HG02885 (cell line): ENCODE data around the gene HELB.

Experiments
- ATAC-seq: cut with Tn5 transposase; IDR thresholded peaks from one replicate; pipeline ENCODE4 v1.9.1; 2021; ENCODE audit warnings: mild to moderate bottlenecking; ENCODE audit not compliant: unreplicated experiment, poor library complexity

HELB gene

DNA sequence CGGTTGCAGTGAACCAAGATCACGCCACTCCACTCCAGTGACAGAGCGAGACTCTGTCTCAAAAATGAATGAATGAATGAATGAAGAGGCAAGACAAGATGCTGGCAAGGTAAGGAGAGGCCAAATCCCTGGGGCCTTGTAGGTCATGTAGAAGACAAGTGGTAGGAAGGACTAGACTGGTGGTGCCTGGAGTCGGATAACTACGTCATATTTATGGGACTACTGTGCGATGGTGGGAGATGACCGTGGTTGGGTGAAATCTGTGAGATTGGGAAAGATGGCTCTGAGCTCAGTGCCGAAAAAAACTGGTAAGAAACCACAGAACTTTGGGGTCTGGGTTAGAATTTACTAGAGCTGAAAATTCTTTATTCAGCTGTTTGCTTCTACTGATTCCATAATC, 50.6 kb downstream of the HELB start:
- no peak for ATAC-seq

DNA sequence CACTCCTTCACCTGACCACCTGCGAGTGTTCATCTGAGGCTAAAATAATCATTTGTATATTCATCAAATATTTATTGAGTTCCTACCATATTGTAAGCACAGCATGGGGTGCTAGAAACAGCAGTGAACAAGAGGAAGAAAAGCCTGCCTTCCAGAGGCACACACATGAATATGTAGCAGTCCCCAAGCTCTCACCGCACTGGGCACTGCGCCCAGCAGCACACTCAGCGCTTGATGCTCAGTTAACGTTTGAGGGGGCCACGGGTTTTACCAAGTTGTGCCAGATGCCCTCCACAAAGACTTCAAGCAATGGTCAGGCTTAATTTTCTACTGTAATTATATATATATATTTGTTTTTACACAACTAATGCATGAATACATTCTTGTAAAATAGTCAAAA, 52.0 kb downstream of the HELB start:
- ATAC-seq = no peak

DNA sequence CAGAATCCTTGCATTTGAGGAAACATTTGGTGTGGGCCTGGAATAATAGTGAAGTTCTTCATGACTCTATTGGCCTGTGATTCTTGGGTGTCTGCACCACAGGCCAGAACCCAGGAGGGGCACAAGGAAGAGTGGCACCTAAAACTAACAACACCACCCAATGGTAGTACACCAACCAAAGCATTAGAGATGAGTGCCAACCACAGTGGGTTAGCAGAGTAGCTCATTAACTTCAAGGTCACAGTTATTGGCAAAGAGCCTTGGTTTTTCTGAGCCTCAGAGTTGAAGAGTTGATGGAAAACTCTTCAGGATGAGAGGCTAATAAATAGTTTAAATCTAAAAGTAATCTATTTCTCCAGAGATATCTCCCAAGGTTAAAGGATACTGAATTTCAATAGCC, 57.0 kb downstream of the HELB start:
- no peak for ATAC-seq

DNA sequence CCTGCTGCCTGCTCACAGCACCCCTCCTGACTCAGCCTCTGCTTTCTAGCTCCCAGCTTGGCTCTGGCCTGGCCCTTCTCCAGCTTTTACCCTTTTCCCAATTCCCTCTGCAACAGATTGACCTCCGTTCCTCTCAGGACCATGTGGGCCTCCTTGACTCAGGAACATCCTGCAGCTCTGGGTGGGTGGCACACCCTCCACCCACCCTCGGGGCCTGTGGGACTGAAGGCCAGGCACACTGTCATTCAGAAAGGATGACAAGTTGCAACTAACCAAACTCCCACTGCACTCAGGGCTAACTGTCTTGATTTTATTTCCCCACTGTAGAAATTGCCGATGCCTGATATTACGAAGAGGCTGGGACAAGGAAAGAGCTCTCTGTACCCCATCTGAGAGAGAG, 59.4 kb downstream of the HELB start:
- ATAC-seq = no peak

GRCh38 chr12:66365718-66366490, 63.6 kb downstream of the HELB start:
- ATAC-seq = no peak

- no peak for ATAC-seq
These were observed 64.8 kb downstream of the HELB start for GRCh38 chr12:66367015-66367667.

- ATAC-seq = no peak
These were observed 69.7 kb downstream of the HELB start for GRCh38 chr12:66371982-66372381.

DNA sequence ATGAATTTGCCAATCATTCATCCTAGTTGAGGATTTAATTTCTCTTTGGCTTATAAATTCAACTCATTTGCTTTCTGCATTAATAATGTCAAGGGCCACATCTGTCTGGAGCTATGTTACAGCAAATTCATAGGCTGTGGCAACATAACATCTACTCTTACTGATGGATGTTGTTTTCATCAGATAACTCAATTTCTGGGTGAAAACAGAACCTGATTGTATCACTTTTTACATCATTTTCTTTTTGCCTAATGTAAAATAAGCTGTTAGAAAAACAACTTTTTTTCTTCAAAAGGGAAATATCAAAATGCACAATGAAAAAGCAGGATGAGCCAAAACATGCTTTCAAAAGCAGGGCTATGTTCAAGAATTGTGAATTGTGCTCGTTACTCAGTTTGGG, 73.3 kb downstream of the HELB start:
- no peak for ATAC-seq

DNA sequence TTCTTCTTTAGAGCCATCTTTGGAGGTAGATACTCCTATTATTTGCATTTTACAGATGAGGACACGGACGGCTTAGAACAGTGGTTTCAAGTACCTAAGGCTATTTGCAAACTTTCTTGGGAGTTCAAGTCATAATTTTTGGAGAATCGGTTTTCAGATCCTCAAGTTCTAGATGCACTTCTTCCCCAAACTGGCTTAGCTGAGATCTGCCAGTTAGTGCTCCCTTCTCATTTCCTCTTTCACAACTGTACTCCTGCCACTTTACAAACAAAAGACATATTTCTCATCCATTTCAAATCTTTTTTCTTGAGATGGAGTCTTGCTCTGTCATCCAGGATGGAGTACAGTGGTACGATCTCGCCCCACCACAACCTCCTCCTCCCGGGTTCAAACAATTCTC, 77.3 kb downstream of the HELB start:
- ATAC-seq = no peak

- ATAC-seq = no peak
These were observed 78.7 kb downstream of the HELB start for GRCh38 chr12:66380769-66381535.

DNA sequence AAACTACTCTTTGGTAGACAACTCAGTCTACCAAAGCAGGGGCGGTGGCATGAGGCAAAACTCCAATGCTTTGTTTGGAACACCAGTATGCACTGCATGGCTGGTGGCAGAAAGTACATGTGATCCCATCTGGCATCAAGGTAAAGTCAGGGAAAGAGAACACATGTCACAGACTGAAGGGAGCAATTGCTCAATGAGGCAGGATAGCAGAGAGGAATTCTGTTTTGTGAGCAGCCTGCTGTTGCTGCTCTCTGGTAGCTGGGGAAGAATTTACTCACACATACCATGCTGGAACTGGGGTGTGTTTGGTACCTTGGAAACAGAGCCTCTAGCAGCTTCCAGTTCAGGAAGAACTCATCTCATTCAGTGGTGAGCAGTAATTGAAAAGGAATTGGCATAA, 84.8 kb downstream of the HELB start:
- no peak for ATAC-seq
